HepG2 (cell line): ENCODE data around the gene DOC2A. TPM values are rescaled to one million over a fixed set of nuclear protein-coding genes. Genes with fewer than 3 reads are reported as not detected.

Source experiments
- ATAC-seq: fragments of 200-7000 bp; cut with Tn5 transposase; 3 replicates; pipeline ENCODE4 v1.9.1; 2020; ENCODE audit warnings: mild to moderate bottlenecking, moderate library complexity
- BruUV-seq: library from RNA; stranded (reverse); fragments of 400-500 nt; replicated peaks from 2 replicates; lab custom pipeline; 2021; lab: Mats Ljungman, UMichigan
- CTCF ChIA-PET: fragments of 300-600 bp; formaldehyde crosslinking; extraction: SDS; loops from one replicate; lab custom pipeline; 2021; ENCODE audit warnings: low total read pairs, inconsistent platforms, low intra/inter-chr PET ratio; lab: Yijun Ruan, JAX
- POLR2A ChIA-PET: fragments of 350-600 bp; sonication (Branson Sonifier 250); formaldehyde crosslinking; loops from one replicate; lab custom pipeline; 2020; ENCODE audit warnings: antibody characterized with exemption, inconsistent platforms; lab: Yijun Ruan, JAX
- DNase-seq: peaks from one replicate; pipeline ENCODE4 v3.0.0-alpha.2; 2015; ENCODE audit warnings: low spot score
- FAIRE-seq: peaks from 3 replicates; lab custom pipeline; 2011; peaks lifted over from hg19 to GRCh38; lab: Jason Lieb, UNC
- H2AFZ ChIP-seq: one replicate; pipeline ENCODE4 v1.6.1; 2011; ENCODE audit warnings: low read length, inconsistent platforms
- H3K27ac ChIP-seq: fragments of 300-600 bp; 3 replicates; pipeline ENCODE4 v1.8.0; 2011; ENCODE audit warnings: mixed run types, mild to moderate bottlenecking, mixed read lengths, low read length, inconsistent platforms; ENCODE audit not compliant: insufficient read depth; ENCODE audit errors: extremely low read length
- H3K27me3 ChIP-seq, 2 experiments: fragments of 200-600 bp in 1 of 2; 2 replicates in 1 of 2; 3 replicates in 1 of 2; pipeline versions ENCODE4 v1.6.0 to v1.8.0; 2011; ENCODE audit warnings: low read length in 2 of 2, mild to moderate bottlenecking in 2 of 2, moderate library complexity in 2 of 2, inconsistent platforms in 1 of 2; ENCODE audit not compliant: insufficient read depth in 2 of 2, control insufficient read depth in 1 of 2
- H3K36me3 ChIP-seq, 2 experiments: fragments of 200-600 bp in 1 of 2; replicated peaks in 1 of 2; 2 replicates in 1 of 2; 3 replicates in 1 of 2; pipeline versions ENCODE4 v1.5.1 to v1.8.0; 2011; ENCODE audit warnings: low read length in 2 of 2, inconsistent platforms in 1 of 2; ENCODE audit not compliant: insufficient read depth in 2 of 2, control insufficient read depth in 1 of 2
- H3K4me1 ChIP-seq: 2 replicates; pipeline ENCODE4 v1.5.1; 2012; ENCODE audit warnings: low read length, inconsistent platforms; ENCODE audit not compliant: insufficient read depth
- H3K4me2 ChIP-seq: 2 replicates; pipeline ENCODE4 v1.6.0; 2011; ENCODE audit warnings: low read depth, low read length, inconsistent platforms
- H3K4me3 ChIP-seq, 3 experiments: fragments of 200-600 bp in 1 of 3; sonication (generic), shearing (Covaris generic) in 1 of 3; replicated peaks in 1 of 3; 2 replicates each; pipeline ENCODE4 v1.5.1; 2011 to 2016; ENCODE audit warnings: low read length in 3 of 3, inconsistent platforms in 2 of 3, low read depth in 2 of 3, mild to moderate bottlenecking in 2 of 3, control low read depth in 1 of 3, mixed read lengths in 1 of 3; ENCODE audit not compliant: insufficient read depth in 1 of 3
- H3K79me2 ChIP-seq: one replicate; pipeline ENCODE4 v1.6.1; 2011; ENCODE audit warnings: low read length, inconsistent platforms; ENCODE audit not compliant: insufficient read depth
- H3K9ac ChIP-seq: 2 replicates; pipeline ENCODE4 v1.6.0; 2011; ENCODE audit warnings: mild to moderate bottlenecking, low read depth, low read length, inconsistent platforms; ENCODE audit not compliant: insufficient read depth
- H3K9me3 ChIP-seq: 2 replicates; pipeline ENCODE4 v1.5.1; 2012; ENCODE audit warnings: mild to moderate bottlenecking, low read length
- H4K20me1 ChIP-seq: 2 replicates; pipeline ENCODE4 v1.6.0; 2011; ENCODE audit warnings: inconsistent platforms, mild to moderate bottlenecking, low read length, moderate library complexity; ENCODE audit not compliant: insufficient read depth
- EED ChIP-seq: sonication (generic); formaldehyde crosslinking; IDR thresholded peaks from 2 replicates; pipeline ENCODE4 v1.5.0; 2020; ENCODE audit warnings: mild to moderate bottlenecking, missing genetic modification reagents
- ESRRA ChIP-seq: sonication (generic); formaldehyde crosslinking; IDR thresholded peaks from 2 replicates; pipeline ENCODE4 v1.5.1; 2020; ENCODE audit warnings: mild to moderate bottlenecking, low read depth, missing genetic modification reagents
- FOSL1 ChIP-seq: sonication (generic); formaldehyde crosslinking; IDR thresholded peaks from 2 replicates; pipeline ENCODE4 v1.9.0; 2021; ENCODE audit warnings: missing genetic modification reagents, borderline replicate concordance
- FOXC1 ChIP-seq: sonication (generic); formaldehyde crosslinking; IDR thresholded peaks from 2 replicates; pipeline ENCODE4 v1.8.0; 2022; ENCODE audit warnings: mild to moderate bottlenecking, missing genetic modification reagents, borderline replicate concordance
- FOXK1 ChIP-seq: sonication (generic); formaldehyde crosslinking; IDR thresholded peaks from 2 replicates; pipeline ENCODE4 v1.4.0; 2020; ENCODE audit warnings: low read depth, missing genetic modification reagents, borderline replicate concordance
- PAX8 ChIP-seq: sonication (generic); formaldehyde crosslinking; IDR thresholded peaks from 2 replicates; pipeline ENCODE4 v1.8.0; 2022; ENCODE audit warnings: mild to moderate bottlenecking, missing genetic modification reagents, borderline replicate concordance
- TGIF2 ChIP-seq: IDR thresholded peaks from 2 replicates; pipeline ENCODE4 v1.6.1; 2016; ENCODE audit warnings: control low read depth, missing compliant biosample characterization
- TSC22D2 ChIP-seq: sonication (generic); formaldehyde crosslinking; IDR thresholded peaks from 2 replicates; pipeline ENCODE4 v1.5.1; 2020; ENCODE audit warnings: missing genetic modification reagents, mild to moderate bottlenecking, borderline replicate concordance
- ZBTB1 ChIP-seq: sonication (generic); formaldehyde crosslinking; IDR thresholded peaks from 2 replicates; pipeline ENCODE4 v1.4.0; 2020; ENCODE audit warnings: missing genetic modification reagents, borderline replicate concordance
- ZNF331 ChIP-seq: sonication (generic); formaldehyde crosslinking; IDR thresholded peaks from 2 replicates; pipeline ENCODE4 v1.4.0; 2020; ENCODE audit warnings: missing genetic modification reagents
- ZNF841 ChIP-seq: sonication (generic); formaldehyde crosslinking; IDR thresholded peaks from 2 replicates; pipeline ENCODE4 v1.8.1; 2023; ENCODE audit warnings: missing genetic modification reagents, borderline replicate concordance
- ZSCAN22 ChIP-seq: sonication (generic); formaldehyde crosslinking; IDR thresholded peaks from 2 replicates; pipeline ENCODE4 v1.4.0; 2020; ENCODE audit warnings: mild to moderate bottlenecking, missing genetic modification reagents
- ZSCAN31 ChIP-seq: sonication (generic); formaldehyde crosslinking; IDR thresholded peaks from 2 replicates; pipeline ENCODE4 v1.5.0; 2020; ENCODE audit warnings: low read depth, mild to moderate bottlenecking, missing genetic modification reagents
- WGBS: methylation state at CpG from one replicate; pipeline ENCODE4 v1.1.6; 2017; ENCODE audit warnings: low lambda C conversion rate; 5-methylcytosine and 5-hydroxymethylcytosine counted together
- in situ Hi-C: cut with HindIII; loops from 2 replicates; pipeline ENCODE4 v1.10.0; 2017; ENCODE audit warnings: low pct_unique_long_range_greater_than_20kb; ENCODE audit not compliant: extremely low pct_ligation_motif_present
- intact Hi-C: fragments of 100-400 bp; cut with micrococcal nuclease; formaldehyde crosslinking; loops from one replicate; pipeline ENCODE4 v1.10.0; 2022; ENCODE audit not compliant: unreplicated experiment
- polyA plus RNA-seq, 8 experiments: library from polyadenylated mRNA; depleted of rRNA in 3 of 8; stranded (reverse) in 7 of 8; unstranded in 1 of 8; fragments of >200 nt; fragmentation: Illumina TruSeq in 4 of 8; extraction: Trizol in 4 of 8; gene quantifications; 2 replicates each; pipeline versions ENCODE4 v1.2.1 to v1.2.3, GENCODE V29; 2011 to 2016; ENCODE audit warnings: low read depth in 4 of 8, missing spikeins in 1 of 8, mixed read lengths in 1 of 8; ENCODE audit not compliant: insufficient read depth in 1 of 8
- total RNA-seq, 5 experiments: library from RNA; depleted of rRNA; stranded (reverse); fragments of >200 nt; fragmentation: Illumina TruSeq; extraction: Trizol; gene quantifications; 2 replicates each; pipeline ENCODE4 v1.2.3, GENCODE V29; 2016; ENCODE audit warnings: low read depth in 1 of 5
- TF ChIP-seq, protein P1 (sequence below): sonication (generic); formaldehyde crosslinking; IDR thresholded peaks from 2 replicates; pipeline ENCODE4 v1.8.1; 2023; ENCODE audit warnings: mild to moderate bottlenecking, missing genetic modification reagents
- TF ChIP-seq, protein P2 (sequence below): sonication (generic); formaldehyde crosslinking; IDR thresholded peaks from 2 replicates; pipeline ENCODE4 v1.9.0; 2022; ENCODE audit warnings: low read depth, missing genetic modification reagents
- TF ChIP-seq, protein P3 (sequence below): IDR thresholded peaks from 2 replicates; pipeline ENCODE4 v1.6.1; 2018; ENCODE audit warnings: missing genetic modification reagents
- TF ChIP-seq, protein P4 (sequence below): IDR thresholded peaks from 2 replicates; pipeline ENCODE4 v1.6.1; 2018; ENCODE audit warnings: missing genetic modification reagents, mild to moderate bottlenecking, missing compliant biosample characterization
- TF ChIP-seq, protein P5 (sequence below): sonication (generic); formaldehyde crosslinking; IDR thresholded peaks from 2 replicates; pipeline ENCODE4 v1.5.1; 2020; ENCODE audit warnings: mild to moderate bottlenecking, moderate library complexity, missing genetic modification reagents

DOC2A gene
- total and polyA plus RNA-seq, 2 of the 13 experiments (the other 11 are each of a cell fraction or from before 2014, with no cell fraction given) = 0.15 to 0.55 TPM

DNA sequence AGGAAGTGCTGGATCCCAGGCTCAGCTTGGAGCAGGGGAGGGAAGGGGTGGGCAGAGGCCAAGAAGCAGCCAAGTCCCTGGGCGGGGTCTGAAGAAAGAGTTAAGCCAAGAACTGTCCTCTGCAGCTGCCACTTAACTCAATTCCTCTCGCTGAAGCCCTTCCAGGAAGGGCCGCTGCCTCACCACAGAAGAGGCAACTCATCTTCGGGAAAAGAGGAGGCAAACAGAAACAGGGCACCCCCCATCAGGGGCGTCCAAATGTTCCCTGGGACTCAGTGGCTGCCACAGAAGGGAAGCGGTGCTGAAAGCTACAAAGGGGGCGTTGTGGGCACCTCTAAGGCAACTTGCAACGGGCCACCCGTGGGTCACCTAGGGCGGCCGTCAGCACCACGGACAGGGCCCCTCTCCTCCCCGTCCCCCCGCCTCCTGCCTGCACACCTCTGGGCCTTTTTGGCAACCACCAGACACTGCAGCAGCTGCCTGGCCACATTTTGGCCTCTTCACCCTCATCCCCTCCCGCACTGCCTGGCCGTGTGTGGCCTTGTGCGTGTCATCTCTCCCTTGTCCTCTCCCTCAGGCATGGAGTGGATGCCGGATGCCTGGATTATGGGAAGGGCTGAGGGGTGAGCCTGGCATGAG, 17.7 kb upstream of the DOC2A start:
- Histone ChIP-seq H3K27me3 (peaks cover 36 to 81% of the 10 kb centered on the region in 2 experiments), H3K79me2 (no peaks in the 10 kb centered on the region), H3K9ac (no peak overlapping the region), H3K4me2 (no peak overlapping the region), H3K4me3 (no peak overlapping the region), H3K36me3 (no peaks in the 10 kb centered on the region), H4K20me1 (no peaks in the 10 kb centered on the region; the same call in 1 of the 2 replicates), H3K4me1 (peaks cover 23% of the 10 kb centered on the region), H3K9me3 (no peaks in the 10 kb centered on the region), H2AFZ (no peak overlapping the region), H3K27ac (no peak overlapping the region)
- ATAC-seq (peak; percentile 36), DNase-seq (no peak), FAIRE-seq (no peak)
- POLR2A ChIA-PET = no interaction called here
- CTCF ChIA-PET = no interaction called here
- BruUV-seq = no TSS peak
- in situ Hi-C loops (no loop called here), intact Hi-C loops (no loop called here)
- WGBS = 16% methylated on average over 15 of the region's 18 CpGs
- TF ChIP-seq, protein P1, sequence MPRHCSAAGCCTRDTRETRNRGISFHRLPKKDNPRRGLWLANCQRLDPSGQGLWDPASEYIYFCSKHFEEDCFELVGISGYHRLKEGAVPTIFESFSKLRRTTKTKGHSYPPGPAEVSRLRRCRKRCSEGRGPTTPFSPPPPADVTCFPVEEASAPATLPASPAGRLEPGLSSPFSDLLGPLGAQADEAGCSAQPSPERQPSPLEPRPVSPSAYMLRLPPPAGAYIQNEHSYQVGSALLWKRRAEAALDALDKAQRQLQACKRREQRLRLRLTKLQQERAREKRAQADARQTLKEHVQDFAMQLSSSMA = no peak
- TF ChIP-seq TGIF2 = peak; percentile 44; the same call in 1 of the 2 replicates
- no peak for TF ChIP-seq PAX8 (CRISPR knock-in tag)
- TF ChIP-seq, protein P2, sequence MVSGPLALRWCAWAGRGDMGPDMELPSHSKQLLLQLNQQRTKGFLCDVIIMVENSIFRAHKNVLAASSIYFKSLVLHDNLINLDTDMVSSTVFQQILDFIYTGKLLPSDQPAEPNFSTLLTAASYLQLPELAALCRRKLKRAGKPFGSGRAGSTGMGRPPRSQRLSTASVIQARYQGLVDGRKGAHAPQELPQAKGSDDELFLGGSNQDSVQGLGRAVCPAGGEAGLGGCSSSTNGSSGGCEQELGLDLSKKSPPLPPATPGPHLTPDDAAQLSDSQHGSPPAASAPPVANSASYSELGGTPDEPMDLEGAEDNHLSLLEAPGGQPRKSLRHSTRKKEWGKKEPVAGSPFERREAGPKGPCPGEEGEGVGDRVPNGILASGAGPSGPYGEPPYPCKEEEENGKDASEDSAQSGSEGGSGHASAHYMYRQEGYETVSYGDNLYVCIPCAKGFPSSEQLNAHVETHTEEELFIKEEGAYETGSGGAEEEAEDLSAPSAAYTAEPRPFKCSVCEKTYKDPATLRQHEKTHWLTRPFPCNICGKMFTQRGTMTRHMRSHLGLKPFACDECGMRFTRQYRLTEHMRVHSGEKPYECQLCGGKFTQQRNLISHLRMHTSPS = no peak
- TF ChIP-seq, protein P3, sequence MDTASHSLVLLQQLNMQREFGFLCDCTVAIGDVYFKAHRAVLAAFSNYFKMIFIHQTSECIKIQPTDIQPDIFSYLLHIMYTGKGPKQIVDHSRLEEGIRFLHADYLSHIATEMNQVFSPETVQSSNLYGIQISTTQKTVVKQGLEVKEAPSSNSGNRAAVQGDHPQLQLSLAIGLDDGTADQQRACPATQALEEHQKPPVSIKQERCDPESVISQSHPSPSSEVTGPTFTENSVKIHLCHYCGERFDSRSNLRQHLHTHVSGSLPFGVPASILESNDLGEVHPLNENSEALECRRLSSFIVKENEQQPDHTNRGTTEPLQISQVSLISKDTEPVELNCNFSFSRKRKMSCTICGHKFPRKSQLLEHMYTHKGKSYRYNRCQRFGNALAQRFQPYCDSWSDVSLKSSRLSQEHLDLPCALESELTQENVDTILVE = 0 out of 2 replicates have a peak, but pooled peaks have one; percentile 29
- TF ChIP-seq ZNF841 = no peak
- TF ChIP-seq FOXC1 (CRISPR knock-in tag) = no peak
- TF ChIP-seq, protein P4, sequence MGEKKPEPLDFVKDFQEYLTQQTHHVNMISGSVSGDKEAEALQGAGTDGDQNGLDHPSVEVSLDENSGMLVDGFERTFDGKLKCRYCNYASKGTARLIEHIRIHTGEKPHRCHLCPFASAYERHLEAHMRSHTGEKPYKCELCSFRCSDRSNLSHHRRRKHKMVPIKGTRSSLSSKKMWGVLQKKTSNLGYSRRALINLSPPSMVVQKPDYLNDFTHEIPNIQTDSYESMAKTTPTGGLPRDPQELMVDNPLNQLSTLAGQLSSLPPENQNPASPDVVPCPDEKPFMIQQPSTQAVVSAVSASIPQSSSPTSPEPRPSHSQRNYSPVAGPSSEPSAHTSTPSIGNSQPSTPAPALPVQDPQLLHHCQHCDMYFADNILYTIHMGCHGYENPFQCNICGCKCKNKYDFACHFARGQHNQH = peak; percentile 52; the same call in 1 of the 2 replicates
- no peak for TF ChIP-seq ESRRA (CRISPR knock-in tag)
- TF ChIP-seq, protein P5, sequence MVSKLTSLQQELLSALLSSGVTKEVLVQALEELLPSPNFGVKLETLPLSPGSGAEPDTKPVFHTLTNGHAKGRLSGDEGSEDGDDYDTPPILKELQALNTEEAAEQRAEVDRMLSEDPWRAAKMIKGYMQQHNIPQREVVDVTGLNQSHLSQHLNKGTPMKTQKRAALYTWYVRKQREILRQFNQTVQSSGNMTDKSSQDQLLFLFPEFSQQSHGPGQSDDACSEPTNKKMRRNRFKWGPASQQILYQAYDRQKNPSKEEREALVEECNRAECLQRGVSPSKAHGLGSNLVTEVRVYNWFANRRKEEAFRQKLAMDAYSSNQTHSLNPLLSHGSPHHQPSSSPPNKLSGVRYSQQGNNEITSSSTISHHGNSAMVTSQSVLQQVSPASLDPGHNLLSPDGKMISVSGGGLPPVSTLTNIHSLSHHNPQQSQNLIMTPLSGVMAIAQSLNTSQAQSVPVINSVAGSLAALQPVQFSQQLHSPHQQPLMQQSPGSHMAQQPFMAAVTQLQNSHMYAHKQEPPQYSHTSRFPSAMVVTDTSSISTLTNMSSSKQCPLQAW (CRISPR knock-in tag) = no peak
- TF ChIP-seq ZBTB1 (CRISPR knock-in tag) = no peak
- TF ChIP-seq TSC22D2 = peak; percentile 51; the same call in 1 of the 2 replicates
- TF ChIP-seq FOSL1 (CRISPR knock-in tag) = no peak
- no peak for TF ChIP-seq ZSCAN22 (CRISPR knock-in tag)
- no peak for TF ChIP-seq EED (CRISPR knock-in tag)
- peak; percentile 69; the same call in 1 of the 2 replicates for TF ChIP-seq ZNF331 (CRISPR knock-in tag)
- no peak for TF ChIP-seq ZSCAN31
- TF ChIP-seq FOXK1 (CRISPR knock-in tag) = peak; percentile 41; the same call in 1 of the 2 replicates
